HG03469 (cell line): ENCODE results near the gene ZNF497.
A peak's percentile ranks its signal among the peaks of the same experiment; 100 is the strongest.
"Not testable (repeated sequence)": the region's sequence is repeated elsewhere in the genome, so short reads cannot be mapped to it uniquely, and the experiment has no call there.

Experiments
- ATAC-seq: cut with Tn5 transposase; IDR thresholded peaks from one replicate; pipeline ENCODE4 v1.9.1; 2021; ENCODE audit warnings: mild to moderate bottlenecking, moderate library complexity, moderate number of reproducible peaks; ENCODE audit not compliant: unreplicated experiment

Gene ZNF497

DNA sequence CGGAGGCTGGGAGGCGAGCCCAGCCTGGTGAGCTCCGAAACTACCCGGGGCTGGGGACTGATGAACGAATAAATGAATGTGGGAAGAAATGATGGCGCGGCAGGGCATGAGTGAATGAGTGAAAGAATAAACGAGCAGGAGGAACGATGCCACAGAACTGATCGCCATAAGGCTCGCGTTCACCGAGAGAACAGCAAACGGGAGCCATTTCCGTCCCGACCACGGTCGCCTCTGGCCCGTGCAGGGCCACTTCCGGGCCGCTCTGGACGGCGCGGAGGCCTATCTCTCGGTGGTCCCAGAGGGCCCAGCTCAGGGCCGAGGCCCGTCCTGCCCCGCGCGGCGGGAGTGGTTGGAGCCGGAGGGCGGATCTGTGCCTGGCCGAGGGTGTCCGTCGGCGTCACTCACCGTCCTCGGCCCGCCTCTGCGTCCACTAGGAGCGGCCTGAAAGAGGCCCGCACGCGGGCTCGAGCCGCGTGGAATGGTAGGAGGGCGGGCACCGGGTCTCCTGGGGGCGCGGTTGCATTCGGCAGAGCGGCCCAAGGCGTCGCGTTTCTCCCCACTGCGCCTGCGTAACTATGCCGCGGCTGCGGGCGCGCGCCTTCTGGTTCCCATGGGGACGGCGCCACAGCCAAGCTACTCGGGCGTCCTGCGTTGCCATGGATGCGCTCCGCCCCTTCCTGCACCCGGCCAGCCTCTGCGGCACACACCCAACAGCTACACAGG, at the start of gene ZNF497:
TSS of gene ZNF497 (minus strand) at position 480 of the 723 bp plus-strand sequence. CDS start 5,116 bp downstream, outside the sequence.
- ATAC-seq = peak; percentile 68

DNA sequence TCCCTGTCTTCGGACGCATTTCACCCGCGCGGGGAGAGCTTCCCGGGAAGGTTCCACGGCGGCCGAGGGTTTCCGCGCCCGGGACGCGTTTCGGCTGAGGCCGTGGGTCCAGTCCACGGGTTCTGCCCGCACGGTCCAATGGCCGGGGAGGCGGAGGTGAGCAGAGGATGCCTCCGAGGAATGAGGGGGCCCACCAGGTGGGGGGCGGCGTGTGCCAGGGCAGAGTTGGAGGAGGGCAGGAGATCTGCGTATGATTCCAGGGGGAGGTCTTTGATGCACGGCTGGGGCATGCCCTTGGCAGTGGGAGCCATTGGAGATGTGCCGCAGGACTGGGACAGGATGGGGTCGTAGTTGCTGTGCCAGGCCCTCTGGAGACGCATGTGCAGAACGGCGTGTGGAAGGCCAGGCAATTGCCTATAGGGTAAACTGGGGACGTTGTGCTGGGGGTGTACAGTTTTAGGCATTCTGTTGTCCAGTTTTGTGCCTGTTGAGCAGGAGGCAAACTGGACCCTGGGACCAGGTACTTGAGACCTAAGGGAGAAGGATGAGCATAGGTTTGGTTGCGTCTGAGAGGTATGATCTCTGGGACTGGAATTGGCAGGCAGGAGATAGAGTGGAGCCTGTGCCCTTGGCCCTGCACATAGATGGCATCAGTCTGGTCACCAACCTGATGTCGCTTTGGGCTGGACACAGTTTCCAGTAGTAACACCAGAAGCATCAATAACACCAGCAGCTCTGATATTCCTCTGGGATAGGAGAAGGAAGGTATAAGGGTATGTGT, 46.6 kb upstream of the ZNF497 start:
- ATAC-seq = peak; percentile 16

DNA sequence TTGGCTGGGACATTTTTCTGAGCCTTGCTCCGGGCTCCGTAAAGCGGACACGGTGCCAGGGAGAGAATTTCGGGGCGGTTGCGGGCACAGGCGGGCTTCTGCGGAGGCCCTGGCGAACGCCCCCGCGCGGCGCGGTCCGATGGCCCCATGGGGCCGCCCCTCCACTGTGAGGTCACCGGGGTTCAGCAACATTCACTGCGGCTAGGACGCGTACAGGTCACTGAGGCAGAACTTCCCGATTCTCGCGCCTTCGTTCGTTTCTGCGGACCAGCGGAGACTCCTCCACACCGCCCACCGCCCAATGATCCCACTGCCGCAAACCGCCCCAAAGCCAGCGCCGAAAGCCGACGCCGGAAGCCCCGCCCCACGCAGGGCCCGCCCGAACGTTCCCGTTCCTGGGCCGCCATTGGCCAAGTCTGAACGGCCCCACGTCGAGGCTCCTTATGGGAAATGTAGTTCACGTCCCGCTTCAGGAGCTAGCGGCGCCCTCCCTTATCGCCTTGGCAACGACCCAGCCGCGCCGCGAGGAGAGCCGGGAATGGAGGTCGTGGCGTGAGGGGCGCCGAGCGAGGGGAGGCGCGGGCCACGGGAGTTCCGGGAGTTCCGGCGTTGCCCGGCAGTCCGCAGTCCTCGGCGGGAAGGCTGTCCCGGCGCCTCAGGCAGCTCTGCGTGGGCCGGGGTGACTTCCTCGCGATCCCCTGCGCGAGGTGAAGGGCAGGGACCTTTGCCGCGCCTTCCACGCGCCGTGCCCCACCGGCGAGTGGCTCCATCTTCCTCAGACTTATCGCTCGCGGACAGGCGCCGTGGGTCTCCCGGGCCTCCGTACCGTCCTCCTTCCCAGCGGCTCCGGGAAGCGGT, 45.8 kb upstream of the ZNF497 start, which contains the start of gene ZNF584:
TSS of gene ZNF584 (plus strand) at position 498 of the 858 bp plus-strand sequence. CDS start 499 bp downstream, outside the sequence.
- peak; percentile 76 for ATAC-seq

DNA sequence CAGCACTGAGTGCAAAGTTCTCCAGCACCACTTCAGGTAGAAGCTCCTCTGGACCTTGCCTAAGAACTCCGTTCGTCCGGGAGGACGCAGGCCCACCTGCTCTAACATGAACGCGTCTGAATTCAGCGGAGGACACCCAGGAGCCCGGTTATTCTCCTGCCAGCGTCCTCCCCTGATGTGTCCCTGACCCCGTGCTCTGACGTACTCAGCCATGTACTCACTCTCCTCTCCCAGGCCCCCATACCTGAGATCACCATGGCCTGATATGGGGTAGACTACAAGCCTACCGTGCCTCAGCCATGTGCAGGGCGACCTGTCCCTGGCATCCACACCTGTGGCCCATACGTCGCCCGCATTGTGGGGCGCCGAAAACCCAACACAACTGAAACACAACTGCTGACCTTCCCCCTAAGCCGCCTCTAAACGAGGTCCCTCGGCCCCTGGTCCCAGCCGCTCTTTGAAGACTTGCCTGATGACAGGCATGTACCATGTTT, 45.2 kb upstream of the ZNF497 start:
- peak; percentile 3 for ATAC-seq

DNA sequence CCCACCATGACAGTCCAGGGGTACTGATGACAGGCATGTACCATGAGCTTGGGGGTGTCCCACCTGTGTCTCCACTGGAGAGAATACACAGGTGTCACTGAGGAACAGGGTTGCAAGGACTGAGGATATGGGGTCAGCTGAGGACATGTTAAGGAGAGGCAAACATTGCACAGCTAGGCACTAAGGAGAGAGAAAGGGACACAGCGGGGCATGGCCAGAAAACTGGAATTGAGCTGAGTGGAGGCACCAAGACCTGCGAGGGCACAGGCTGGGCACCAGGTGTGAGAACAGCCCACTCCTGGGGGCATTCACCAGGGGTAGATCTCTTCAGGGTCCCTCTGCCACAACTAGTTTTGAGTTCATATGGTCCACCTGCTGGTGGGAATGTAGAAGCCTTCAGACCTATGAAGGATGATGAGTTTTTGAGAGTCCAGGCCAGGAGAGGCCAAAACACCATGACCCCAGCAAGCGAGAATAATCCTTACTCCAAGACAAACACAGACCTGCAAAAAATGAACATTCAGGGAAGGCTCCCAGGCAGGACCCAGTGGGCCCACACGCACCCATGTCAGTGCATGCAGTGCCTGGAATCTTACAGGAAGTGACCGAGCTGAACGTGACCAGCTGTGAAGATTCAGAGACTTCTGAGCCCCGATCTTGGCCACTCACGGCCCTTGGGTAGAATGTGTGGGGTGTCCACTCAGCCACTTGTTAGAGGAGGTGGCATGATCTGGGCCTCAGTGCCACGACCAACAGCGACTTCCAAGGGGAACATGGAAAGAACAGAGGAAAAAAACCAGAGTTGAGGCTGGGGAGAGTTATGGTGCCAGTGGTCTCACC, 44.5 kb upstream of the ZNF497 start:
- ATAC-seq = no peak

DNA sequence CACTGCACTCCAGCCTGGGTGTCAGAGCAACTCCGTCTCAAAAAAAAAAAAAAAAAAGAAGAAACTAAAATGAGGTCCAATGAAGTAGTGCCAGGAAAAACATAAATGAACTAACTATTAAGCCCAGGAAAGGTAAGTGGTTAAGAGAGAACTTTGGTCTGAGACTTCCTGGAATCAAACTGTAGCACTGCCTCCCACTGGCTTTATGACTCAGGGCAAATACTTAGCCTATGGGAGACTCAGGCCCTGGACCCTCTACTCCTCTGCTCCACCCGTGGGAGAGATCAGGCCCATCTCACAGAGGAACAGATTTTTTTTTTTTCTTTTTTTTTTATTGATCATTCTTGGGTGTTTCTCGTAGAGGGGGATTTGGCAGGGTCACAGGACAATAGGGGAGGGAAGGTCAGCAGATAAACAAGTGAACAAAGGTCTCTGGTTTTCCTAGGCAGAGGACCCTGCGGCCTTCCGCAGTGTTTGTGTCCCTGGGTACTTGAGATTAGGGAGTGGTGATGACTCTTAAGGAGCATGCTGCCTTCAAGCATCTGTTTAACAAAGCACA, 41.4 kb upstream of the ZNF497 start:
- ATAC-seq = not testable (repeated sequence)

DNA sequence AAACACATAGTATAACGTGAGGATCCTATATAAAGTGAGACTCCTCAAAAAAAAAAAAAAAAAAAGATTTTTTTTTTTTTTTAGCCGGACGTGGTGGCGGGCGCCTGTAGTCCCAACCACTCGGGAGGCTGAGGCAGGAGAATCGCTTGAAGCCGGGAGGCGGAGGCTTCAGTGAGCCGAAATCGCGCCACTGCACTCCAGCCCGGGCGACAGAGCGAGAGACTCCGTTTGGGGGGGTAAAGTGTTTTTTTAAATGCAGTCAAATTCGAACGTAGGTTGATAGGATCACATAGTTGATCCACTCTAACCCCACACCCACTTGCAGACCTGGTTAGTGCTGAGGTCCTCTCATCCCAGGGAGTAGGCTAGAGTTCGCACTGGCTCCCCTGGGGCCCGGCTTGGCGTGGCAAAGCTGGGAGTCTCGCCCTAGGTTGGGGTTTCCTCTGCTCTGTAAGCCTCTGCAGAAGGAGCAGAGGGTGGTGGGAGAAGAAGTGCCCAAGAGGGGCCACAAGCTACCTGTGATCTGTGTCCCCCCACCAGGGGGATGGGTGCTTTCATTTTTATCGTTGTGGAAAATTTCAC, 39.4 kb upstream of the ZNF497 start:
- no peak for ATAC-seq

DNA sequence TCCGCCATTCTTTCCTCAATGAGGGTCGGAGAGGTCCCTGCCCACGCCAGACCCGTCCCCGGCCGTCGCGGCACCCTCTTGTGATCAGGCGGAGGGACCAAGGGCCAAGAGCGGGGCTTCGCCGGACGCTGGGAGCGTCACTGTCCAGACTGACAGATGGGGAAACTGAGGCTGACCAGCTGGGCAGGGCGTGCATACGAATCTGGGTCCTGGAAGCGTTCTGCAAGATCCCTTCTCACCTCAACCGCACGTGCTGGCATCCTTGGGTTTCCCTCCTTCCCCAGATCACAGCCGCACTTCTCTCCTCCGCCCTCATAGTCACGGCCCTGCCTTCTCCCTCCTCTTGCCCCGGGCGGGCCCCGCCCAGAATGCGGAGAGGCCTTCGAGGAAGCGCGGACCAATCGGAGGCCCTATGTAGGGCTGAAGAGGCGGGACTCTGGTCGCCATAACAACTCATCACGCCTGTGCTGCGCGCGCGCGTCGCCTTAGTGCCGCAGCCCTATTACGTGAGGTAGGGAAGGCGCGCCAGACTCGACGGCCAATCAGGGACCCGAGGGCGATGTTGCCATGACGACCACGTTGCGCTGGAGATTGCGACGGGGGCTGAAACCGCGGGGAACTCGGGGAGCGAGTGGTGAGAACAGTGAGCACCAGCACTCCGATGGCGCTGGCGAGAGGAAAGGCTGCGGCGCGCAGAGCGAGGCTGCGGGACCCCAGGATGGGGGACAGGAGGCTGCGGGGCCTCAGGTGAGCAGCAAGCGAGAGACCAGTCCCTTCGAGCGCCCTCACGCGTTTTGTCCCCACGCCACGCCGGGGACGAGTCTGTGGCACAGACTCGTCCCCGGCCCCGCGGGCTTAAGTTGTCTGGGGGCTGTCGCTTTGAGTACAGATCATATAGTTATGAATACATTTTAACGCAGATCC, 38.6 kb upstream of the ZNF497 start:
- ATAC-seq = peak; percentile 94

DNA sequence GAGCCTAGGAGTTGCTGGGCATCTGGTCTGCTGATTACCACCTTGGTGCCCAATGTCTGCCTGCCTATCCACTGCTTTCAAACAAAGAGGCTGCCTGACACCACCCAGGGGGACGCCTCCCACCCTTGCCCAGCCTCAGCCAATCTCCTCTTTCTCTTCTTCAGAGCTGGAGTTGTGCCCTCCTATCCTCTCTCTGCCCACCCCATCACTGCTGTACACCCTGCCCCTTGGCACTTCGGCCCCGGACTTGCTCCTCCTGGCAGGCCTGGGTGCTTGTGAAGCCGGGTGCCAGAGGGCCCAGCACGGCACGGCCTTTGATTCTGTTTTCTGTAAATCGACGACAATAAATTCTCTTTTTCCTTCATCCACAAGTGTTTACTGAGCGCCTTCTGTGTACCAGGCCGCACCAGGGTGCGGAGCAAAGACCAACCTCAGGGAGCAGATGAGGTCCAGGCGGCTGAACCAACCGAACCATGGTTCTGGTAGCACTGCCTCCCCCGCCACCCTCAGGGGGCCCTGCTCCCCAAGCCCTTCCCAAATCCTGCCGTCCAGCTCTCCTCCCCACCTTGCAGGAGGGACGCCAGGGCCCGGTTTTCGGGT, 37.9 kb upstream of the ZNF497 start:
- no peak for ATAC-seq

DNA sequence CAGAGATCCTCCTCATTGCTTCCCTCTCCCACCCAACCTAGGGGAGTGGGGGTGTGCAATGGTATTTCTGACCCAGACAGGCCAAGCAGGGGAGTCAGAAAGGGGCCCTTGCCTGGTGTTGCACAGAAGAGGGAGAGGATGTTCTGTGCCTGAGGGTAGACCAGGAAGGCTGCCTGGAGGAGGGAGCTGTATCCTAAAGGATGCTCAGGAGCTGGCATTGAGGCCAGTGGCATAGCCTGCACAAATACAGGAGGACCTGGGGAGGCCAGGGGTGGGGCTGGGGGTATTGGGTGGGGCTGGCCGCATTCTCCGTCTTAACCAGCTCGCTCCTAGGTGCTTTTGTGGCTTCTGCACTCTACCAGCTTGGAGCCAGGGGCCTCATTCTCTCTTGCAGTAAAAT, 37.4 kb upstream of the ZNF497 start:
- ATAC-seq = no peak

DNA sequence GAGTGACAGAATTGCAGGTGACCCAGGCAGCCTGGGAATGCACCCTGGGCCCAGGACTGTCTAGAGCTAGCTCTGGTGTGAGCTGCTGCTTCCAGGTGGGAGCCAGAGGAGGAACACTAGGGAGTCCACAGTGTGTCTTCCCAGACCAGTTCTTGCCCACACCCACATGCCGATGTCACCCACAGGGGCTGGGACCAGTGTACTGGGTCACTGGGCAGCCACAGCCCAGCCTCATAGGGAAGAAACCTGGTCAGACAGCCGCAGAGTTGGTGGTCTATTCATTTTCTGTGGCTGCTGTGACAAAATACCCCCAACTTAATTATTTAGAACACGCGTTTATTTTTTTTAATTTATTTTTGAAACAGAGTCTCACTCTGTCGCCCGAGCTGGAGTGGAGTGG, 36.0 kb upstream of the ZNF497 start:
- no peak for ATAC-seq

DNA sequence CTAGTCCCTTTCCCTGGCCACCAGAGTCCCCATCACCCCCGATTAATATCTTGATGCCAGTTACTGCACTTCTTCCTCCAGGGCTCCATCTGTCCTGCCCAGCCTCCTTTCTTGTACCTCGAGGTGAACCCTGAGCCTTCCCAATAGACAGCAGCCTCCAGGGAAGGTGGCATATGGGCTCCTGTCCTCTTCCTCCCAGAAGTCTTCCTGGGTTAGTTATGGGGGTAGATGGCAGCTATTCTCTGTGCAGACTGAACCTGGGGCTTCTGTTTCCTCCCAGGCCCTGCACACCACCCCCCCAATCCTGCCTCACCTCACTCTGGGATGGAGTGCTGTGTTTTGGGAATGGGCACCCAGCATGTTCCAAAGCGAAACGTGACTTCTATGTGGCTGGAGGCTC, 35.5 kb upstream of the ZNF497 start:
- ATAC-seq = no peak

DNA sequence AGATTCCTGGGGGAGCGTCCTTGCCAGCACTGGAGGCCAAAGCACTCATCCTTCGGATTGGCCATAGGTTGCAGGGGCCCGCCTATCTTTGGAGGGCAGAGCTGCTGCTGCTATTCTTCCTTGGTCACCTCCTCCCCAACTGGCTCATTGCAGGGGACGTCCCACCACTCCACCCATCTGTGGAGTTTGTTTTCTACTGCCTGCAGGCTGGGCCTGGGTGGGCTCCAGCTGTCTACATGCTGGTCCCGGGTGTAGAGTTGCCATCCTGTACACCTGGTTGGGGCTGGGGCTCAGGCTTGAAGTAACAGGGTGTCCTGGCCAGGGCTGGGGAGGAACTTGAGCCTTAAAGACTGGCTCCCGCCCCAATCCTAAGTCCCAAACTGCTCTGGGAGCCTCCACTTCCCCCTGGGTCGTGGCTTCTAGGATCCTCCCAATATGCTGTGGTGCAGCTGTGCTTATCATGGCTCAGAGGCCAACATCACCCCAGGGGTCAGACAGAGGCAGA, 35.0 kb upstream of the ZNF497 start:
- no peak for ATAC-seq

DNA sequence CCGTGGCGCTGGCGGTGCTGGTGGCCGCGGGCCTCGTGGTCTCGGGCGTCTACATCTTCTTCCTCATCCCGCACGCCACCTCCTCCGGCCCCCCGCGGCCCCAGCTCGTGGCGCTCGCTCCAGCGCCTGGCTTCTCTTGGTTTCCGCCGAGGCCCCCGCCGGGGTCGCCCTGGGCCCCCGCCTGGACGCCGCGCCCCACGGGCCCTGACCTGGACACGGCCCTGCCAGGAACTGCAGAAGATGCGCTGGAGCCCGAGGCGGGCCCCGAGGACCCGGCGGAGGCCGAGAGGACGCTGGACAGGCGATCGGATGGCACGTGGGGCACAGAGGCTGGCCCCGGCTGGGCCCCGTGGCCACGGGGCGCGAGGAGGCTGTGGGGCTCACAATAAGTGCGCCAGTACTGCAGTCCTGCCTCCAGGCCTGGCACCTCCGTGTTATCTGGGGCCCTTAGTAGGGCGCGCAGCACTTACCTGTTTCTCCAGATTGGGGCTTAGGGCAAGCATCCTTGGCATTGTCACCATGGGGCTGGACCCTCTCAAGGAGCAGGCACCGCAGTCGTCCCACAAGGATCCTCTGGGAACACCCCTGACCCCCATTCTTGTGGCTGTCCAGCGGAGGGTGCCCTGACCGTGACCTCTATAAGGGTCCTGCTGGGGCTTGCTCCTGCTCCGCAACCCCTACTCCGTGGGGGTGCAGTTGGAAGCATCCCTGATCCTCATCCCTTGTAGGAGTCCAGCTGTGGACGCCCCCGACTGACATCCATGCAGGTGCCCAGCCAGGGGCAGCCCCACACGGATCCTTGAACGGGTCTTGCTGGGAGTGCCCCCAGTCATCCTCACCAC, 34.4 kb upstream of the ZNF497 start:
- ATAC-seq = no peak

DNA sequence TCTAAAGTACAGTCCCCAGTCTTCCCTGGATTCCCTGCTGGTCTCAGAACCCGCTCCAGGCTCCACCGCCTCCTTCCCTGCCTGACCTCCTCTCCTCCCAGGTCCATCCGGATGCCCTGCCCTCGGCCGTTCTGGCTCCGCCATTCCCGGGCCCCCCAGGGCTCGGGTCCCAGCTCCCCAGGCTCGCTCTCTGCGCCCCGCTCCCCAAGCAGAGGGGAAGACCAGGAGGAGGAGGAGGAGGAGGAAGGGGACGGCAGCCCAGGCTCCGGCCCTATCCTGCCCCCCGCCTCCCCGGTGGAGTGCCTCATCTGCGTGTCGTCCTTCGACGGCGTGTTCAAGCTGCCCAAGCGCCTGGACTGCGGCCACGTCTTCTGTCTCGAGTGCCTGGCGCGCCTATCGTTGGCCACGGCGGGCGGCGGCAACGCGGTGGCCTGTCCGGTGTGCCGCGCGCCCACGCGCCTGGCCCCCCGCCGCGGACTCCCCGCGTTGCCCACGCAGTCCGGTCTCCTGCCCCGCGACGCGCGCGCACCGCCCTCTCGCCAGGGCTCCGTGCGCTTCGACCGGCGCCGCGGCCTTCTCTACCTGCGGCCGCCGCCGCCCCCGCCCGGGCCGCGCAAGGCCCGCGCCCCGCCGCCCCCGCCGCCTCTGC, 33.6 kb upstream of the ZNF497 start:
- ATAC-seq = no peak

DNA sequence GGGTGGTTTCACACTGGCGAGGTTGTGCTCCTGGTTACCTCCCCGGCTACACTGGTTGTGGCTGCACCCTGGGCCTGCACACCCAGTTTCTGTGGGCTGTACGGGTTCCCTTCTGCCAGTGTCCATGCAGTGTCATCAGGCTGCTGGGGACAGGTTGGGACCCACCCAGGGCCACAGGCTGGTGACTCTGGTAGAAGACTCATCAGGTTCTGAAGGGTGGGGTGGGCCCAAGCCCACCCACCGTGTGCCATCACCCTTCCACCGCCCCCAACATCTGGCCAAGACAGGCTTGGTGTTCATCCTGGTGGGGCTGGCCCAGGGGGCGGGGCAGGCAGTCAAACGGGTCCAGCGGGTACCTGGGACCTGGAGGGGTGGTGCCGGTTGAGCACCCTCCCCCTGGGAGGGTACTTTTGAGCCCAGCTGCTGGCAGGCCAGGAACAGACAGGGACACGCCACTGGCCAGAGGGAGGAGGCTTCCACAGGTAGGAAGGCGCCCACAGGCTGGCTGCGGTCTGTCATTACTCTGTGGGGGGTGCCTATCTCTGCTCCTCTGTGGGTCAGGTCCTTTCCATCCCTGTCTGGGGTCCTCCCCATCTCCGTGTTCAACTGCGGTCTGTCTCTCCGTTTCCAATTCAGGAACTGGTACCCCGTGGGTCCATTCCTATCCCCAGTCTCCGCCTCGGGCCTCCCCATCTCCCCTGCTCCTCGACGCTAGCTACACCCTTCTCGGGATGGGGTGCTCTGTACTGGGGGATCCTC, 32.8 kb upstream of the ZNF497 start, which contains the start of gene RNF225:
TSS of gene RNF225 (plus strand) at position 437 of the 759 bp plus-strand sequence. CDS start 434 bp downstream, outside the sequence.
- no peak for ATAC-seq
